ENCODE measurements around the gene LPIN3.

LPIN3 gene

DNA sequence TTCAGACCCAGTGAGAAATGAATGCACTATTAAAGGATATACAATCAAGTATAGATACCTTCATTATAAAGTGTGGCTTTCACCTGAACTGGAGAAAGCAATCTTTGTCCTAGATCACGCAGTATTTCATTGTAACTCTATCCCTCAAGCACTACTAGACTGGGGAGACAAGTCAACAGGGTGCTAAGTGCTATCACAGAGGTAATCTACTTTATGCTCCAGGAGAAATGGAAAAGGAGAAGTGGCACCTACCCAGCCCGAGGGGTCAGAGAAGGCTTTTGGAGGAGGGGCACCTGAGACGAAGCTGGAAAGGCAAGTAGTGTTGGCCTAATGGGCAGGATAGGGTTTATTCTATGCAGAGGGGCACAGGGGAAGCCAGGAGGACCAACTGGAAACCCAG is 40.2 kb upstream of the LPIN3 start:
- Histone ChIP-seq H2AK5ac (ENCODE audit: low read length, severe bottlenecking) (no peak overlapping the region), H2BK5ac (ENCODE audit: low read depth, low read length, poor library complexity, severe bottlenecking) (no peak overlapping the region), H3K9me3 (ENCODE audit: control insufficient read depth, low read length) (no peaks in the 10 kb centered on the region), H2BK12ac (ENCODE audit: low read length in 2 of 2) (no peak overlapping the region), H3K4me1 (ENCODE audit: control insufficient read depth, insufficient read depth, low read depth, low read length) (peaks cover 5% of the 10 kb centered on the region), H3K4me3 (ENCODE audit: insufficient read depth in 1 of 2, low read depth in 1 of 2, low read length in 2 of 2) (no peak overlapping the region), H4K91ac (ENCODE audit: low read length) (no peak overlapping the region), H3K18ac (ENCODE audit: low read depth in 1 of 2, low read length in 2 of 2) (no peak overlapping the region), H2BK120ac (ENCODE audit: low read depth, low read length) (no peak overlapping the region), H3K27me3 (ENCODE audit: control insufficient read depth in 1 of 2, insufficient read depth in 1 of 2, low read length in 2 of 2) (no peaks in the 10 kb centered on the region), H3K4me2 (ENCODE audit: low read length, poor library complexity, severe bottlenecking) (no peak overlapping the region), H3K9ac (ENCODE audit: low read length) (no peak overlapping the region), H3K14ac (ENCODE audit: low read length in 2 of 2) (no peak overlapping the region), H3K4ac (ENCODE audit: low read depth in 1 of 2, low read length in 2 of 2) (no peak overlapping the region), H3K27ac (ENCODE audit: low read length, poor library complexity, severe bottlenecking) (no peak overlapping the region), H2AFZ (ENCODE audit: low read depth, low read length) (no peak overlapping the region), H3K79me1 (replicated peaks; ENCODE audit: low read length, poor library complexity, severe bottlenecking) (peaks cover 37% of the 10 kb centered on the region), H3K36me3 (ENCODE audit: control insufficient read depth in 1 of 2, insufficient read depth in 2 of 2, low read depth in 1 of 2, low read length in 2 of 2) (no peaks in the 10 kb centered on the region), H2BK15ac (ENCODE audit: low read depth, poor library complexity, severe bottlenecking) (no peak overlapping the region), H3K23ac (ENCODE audit: low read length in 2 of 2) (no peak overlapping the region), H4K8ac (ENCODE audit: low read length) (no peak overlapping the region)
- WGBS: 82% methylated on average over 2 of the region's 3 CpGs
- no peak for DNase-seq

DNA sequence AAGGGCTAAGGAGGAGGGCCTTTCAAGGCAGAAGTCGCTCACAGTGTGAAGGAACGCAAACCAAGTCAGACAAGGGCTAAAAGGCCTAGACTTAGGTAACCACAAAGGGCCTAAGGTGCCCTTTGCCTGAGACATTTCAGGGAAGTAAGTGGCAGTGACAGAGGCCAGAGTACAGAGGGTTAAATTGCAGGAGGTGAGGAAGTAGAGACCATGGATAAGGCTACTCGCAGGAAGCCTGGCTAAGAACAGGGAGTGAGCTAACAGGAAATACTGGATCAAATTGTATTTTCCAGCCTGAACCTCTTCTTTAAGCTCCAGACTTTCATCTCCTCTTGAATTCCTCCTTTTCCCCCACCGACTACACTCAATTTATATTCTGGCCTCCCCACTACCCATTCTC is 39.7 kb upstream of the LPIN3 start:
- no peak overlapping the region for H2BK15ac ChIP-seq (ENCODE audit: low read depth, poor library complexity, severe bottlenecking)
- no peaks in the 10 kb centered on the region for H3K9me3 ChIP-seq (ENCODE audit: control insufficient read depth, low read length)
- peak overlapping the region in 1 of 2 experiments; percentile 9 for H2BK12ac ChIP-seq (ENCODE audit: low read length in 2 of 2)

GRCh38 chr20:41304002-41304401 is 36.6 kb upstream of the LPIN3 start:
- 100% methylated on average over 1 of the region's 1 CpG for WGBS
- H2AK5ac ChIP-seq (ENCODE audit: low read length, severe bottlenecking): no peak overlapping the region

More for the DNA sequence above, 39.7 kb upstream of the LPIN3 start:
- H2AK5ac ChIP-seq (ENCODE audit: low read length, severe bottlenecking): no peak overlapping the region
- H3K9ac ChIP-seq (ENCODE audit: low read length): no peak overlapping the region
- H3K4me3 ChIP-seq (ENCODE audit: insufficient read depth in 1 of 2, low read depth in 1 of 2, low read length in 2 of 2): no peak overlapping the region
- H3K14ac ChIP-seq (ENCODE audit: low read length in 2 of 2): no peak overlapping the region
- no peak overlapping the region for H3K18ac ChIP-seq (ENCODE audit: low read depth in 1 of 2, low read length in 2 of 2)
- H4K8ac ChIP-seq (ENCODE audit: low read length): peak overlapping the region; percentile 48
- H3K27me3 ChIP-seq (ENCODE audit: control insufficient read depth in 1 of 2, insufficient read depth in 1 of 2, low read length in 2 of 2): no peaks in the 10 kb centered on the region
- no peak overlapping the region for H3K4me2 ChIP-seq (ENCODE audit: low read length, poor library complexity, severe bottlenecking)
- no peak overlapping the region for H2BK5ac ChIP-seq (ENCODE audit: low read depth, low read length, poor library complexity, severe bottlenecking)
- H3K27ac ChIP-seq (ENCODE audit: low read length, poor library complexity, severe bottlenecking): no peak overlapping the region
- H3K79me1 ChIP-seq (replicated peaks; ENCODE audit: low read length, poor library complexity, severe bottlenecking): peaks cover 37% of the 10 kb centered on the region
- no peak overlapping the region for H3K23ac ChIP-seq (ENCODE audit: low read length in 2 of 2)
- H3K4me1 ChIP-seq (ENCODE audit: control insufficient read depth, insufficient read depth, low read depth, low read length): peaks cover 5% of the 10 kb centered on the region
- H3K4ac ChIP-seq (ENCODE audit: low read depth in 1 of 2, low read length in 2 of 2): no peak overlapping the region
- no peak overlapping the region for H2BK120ac ChIP-seq (ENCODE audit: low read depth, low read length)
- no peak overlapping the region for H2AFZ ChIP-seq (ENCODE audit: low read depth, low read length)
- no peak overlapping the region for H4K91ac ChIP-seq (ENCODE audit: low read length)
- no peaks in the 10 kb centered on the region for H3K36me3 ChIP-seq (ENCODE audit: control insufficient read depth in 1 of 2, insufficient read depth in 2 of 2, low read depth in 1 of 2, low read length in 2 of 2)
- WGBS: 76% methylated on average over 4 of the region's 4 CpGs
- no peak for DNase-seq

GRCh38 chr20:41304424-41305079 is 36.1 kb upstream of the LPIN3 start:
- no peak overlapping the region for H3K27ac ChIP-seq (ENCODE audit: low read length, poor library complexity, severe bottlenecking)
- no peak overlapping the region for H3K9ac ChIP-seq (ENCODE audit: low read length)
- no peak overlapping the region for H3K23ac ChIP-seq (ENCODE audit: low read length in 2 of 2)
- no peak overlapping the region for H4K8ac ChIP-seq (ENCODE audit: low read length)
- no peak overlapping the region for H2AFZ ChIP-seq (ENCODE audit: low read depth, low read length)
- H3K14ac ChIP-seq (ENCODE audit: low read length in 2 of 2): no peak overlapping the region
- no peak overlapping the region for H3K18ac ChIP-seq (ENCODE audit: low read depth in 1 of 2, low read length in 2 of 2)
- H3K79me1 ChIP-seq (replicated peaks; ENCODE audit: low read length, poor library complexity, severe bottlenecking): peaks cover 26% of the 10 kb centered on the region
- no peak overlapping the region for H2BK5ac ChIP-seq (ENCODE audit: low read depth, low read length, poor library complexity, severe bottlenecking)
- no peaks in the 10 kb centered on the region for H3K27me3 ChIP-seq (ENCODE audit: control insufficient read depth in 1 of 2, insufficient read depth in 1 of 2, low read length in 2 of 2)
- WGBS: 92% methylated on average over 2 of the region's 3 CpGs
- H3K4me3 ChIP-seq (ENCODE audit: insufficient read depth in 1 of 2, low read depth in 1 of 2, low read length in 2 of 2): no peak overlapping the region
- H3K4ac ChIP-seq (ENCODE audit: low read depth in 1 of 2, low read length in 2 of 2): no peak overlapping the region
- H3K4me1 ChIP-seq (ENCODE audit: control insufficient read depth, insufficient read depth, low read depth, low read length): peaks cover 8% of the 10 kb centered on the region
- H2AK5ac ChIP-seq (ENCODE audit: low read length, severe bottlenecking): no peak overlapping the region
- H2BK15ac ChIP-seq (ENCODE audit: low read depth, poor library complexity, severe bottlenecking): no peak overlapping the region
- H3K36me3 ChIP-seq (ENCODE audit: control insufficient read depth in 1 of 2, insufficient read depth in 2 of 2, low read depth in 1 of 2, low read length in 2 of 2): no peaks in the 10 kb centered on the region
- H2BK120ac ChIP-seq (ENCODE audit: low read depth, low read length): no peak overlapping the region
- H3K9me3 ChIP-seq (ENCODE audit: control insufficient read depth, low read length): no peaks in the 10 kb centered on the region
- DNase-seq: no peak
- H3K4me2 ChIP-seq (ENCODE audit: low read length, poor library complexity, severe bottlenecking): no peak overlapping the region
- no peak overlapping the region for H2BK12ac ChIP-seq (ENCODE audit: low read length in 2 of 2)
- H4K91ac ChIP-seq (ENCODE audit: low read length): no peak overlapping the region

More at GRCh38 chr20:41304002-41304401, 36.6 kb upstream of the LPIN3 start:
- Histone ChIP-seq H3K36me3 (ENCODE audit: control insufficient read depth in 1 of 2, insufficient read depth in 2 of 2, low read depth in 1 of 2, low read length in 2 of 2) (no peaks in the 10 kb centered on the region), H3K9ac (ENCODE audit: low read length) (no peak overlapping the region), H3K4me3 (ENCODE audit: insufficient read depth in 1 of 2, low read depth in 1 of 2, low read length in 2 of 2) (no peak overlapping the region), H3K4me2 (ENCODE audit: low read length, poor library complexity, severe bottlenecking) (no peak overlapping the region), H3K27ac (ENCODE audit: low read length, poor library complexity, severe bottlenecking) (no peak overlapping the region), H4K8ac (ENCODE audit: low read length) (no peak overlapping the region), H3K23ac (ENCODE audit: low read length in 2 of 2) (no peak overlapping the region), H4K91ac (ENCODE audit: low read length) (no peak overlapping the region), H3K4ac (ENCODE audit: low read depth in 1 of 2, low read length in 2 of 2) (no peak overlapping the region), H3K27me3 (ENCODE audit: control insufficient read depth in 1 of 2, insufficient read depth in 1 of 2, low read length in 2 of 2) (no peaks in the 10 kb centered on the region), H2BK15ac (ENCODE audit: low read depth, poor library complexity, severe bottlenecking) (no peak overlapping the region), H2AFZ (ENCODE audit: low read depth, low read length) (no peak overlapping the region), H2BK5ac (ENCODE audit: low read depth, low read length, poor library complexity, severe bottlenecking) (no peak overlapping the region), H3K14ac (ENCODE audit: low read length in 2 of 2) (no peak overlapping the region), H2BK120ac (ENCODE audit: low read depth, low read length) (no peak overlapping the region), H3K4me1 (ENCODE audit: control insufficient read depth, insufficient read depth, low read depth, low read length) (peaks cover 8% of the 10 kb centered on the region), H3K79me1 (replicated peaks; ENCODE audit: low read length, poor library complexity, severe bottlenecking) (peaks cover 21% of the 10 kb centered on the region), H3K9me3 (ENCODE audit: control insufficient read depth, low read length) (no peaks in the 10 kb centered on the region), H3K18ac (ENCODE audit: low read depth in 1 of 2, low read length in 2 of 2) (no peak overlapping the region), H2BK12ac (ENCODE audit: low read length in 2 of 2) (no peak overlapping the region)
- no peak for DNase-seq
